ENCODE measurements around the gene PSMB5.

PSMB5 gene

GRCh38 chr14:22985894-22986507 is 48.7 kb downstream of the PSMB5 start:
- no peak for DNase-seq

GRCh38 chr14:22984959-22985658 is 49.6 kb downstream of the PSMB5 start:
- no peak for DNase-seq

GRCh38 chr14:22982477-22983245 is 52.0 kb downstream of the PSMB5 start, which contains the start of gene AJUBA:
Gene AJUBA, minus strand, starts transcription at chr14:22982551. Its CDS starts 285 bp downstream, at chr14:22982266.
- DNase-seq, result peak; percentile 83

GRCh38 chr14:22981876-22982476 is 52.7 kb downstream of the PSMB5 start:
- DNase-seq, result no peak

GRCh38 chr14:22981090-22981875 is 53.4 kb downstream of the PSMB5 start:
- DNase-seq, result no peak

GRCh38 chr14:22980672-22981089 is 54.0 kb downstream of the PSMB5 start:
- no peak for DNase-seq

- DNase-seq, result no peak
Observed at GRCh38 chr14:22979748-22980392, 54.8 kb downstream of the PSMB5 start.

GRCh38 chr14:22978981-22979671 is 55.6 kb downstream of the PSMB5 start:
- DNase-seq, result no peak

GRCh38 chr14:22978487-22978837 is 56.2 kb downstream of the PSMB5 start:
- DNase-seq, result no peak

- no peak for DNase-seq
Observed at GRCh38 chr14:22977684-22978486, 56.8 kb downstream of the PSMB5 start.

- no peak for DNase-seq
Observed at GRCh38 chr14:22977434-22977683, 57.3 kb downstream of the PSMB5 start.

- DNase-seq, result no peak
Observed at GRCh38 chr14:22976620-22977433, 57.9 kb downstream of the PSMB5 start.

All from suppressor macrophage treated with lipopolysaccharide for 4 hours (primary cell).